Epidermal melanocyte (primary cell): Measurements from ENCODE around the gene ATP2C2.
"Not testable (repeated sequence)": the region's sequence is repeated elsewhere in the genome, so short reads cannot be mapped to it uniquely, and the experiment has no call there.

ENCODE experiments used
- DNase-seq: peaks from one replicate; pipeline ENCODE4 v3.0.0; 2011; ENCODE audit warnings: low spot score; ENCODE audit not compliant: insufficient read length

Gene ATP2C2

GRCh38 chr16:84416407-84417321 lies 48.3 kb downstream of the ATP2C2 start:
- DNase-seq = no peak

- DNase-seq = no peak
These were observed 49.9 kb downstream of the ATP2C2 start for GRCh38 chr16:84418056-84418849.

DNA sequence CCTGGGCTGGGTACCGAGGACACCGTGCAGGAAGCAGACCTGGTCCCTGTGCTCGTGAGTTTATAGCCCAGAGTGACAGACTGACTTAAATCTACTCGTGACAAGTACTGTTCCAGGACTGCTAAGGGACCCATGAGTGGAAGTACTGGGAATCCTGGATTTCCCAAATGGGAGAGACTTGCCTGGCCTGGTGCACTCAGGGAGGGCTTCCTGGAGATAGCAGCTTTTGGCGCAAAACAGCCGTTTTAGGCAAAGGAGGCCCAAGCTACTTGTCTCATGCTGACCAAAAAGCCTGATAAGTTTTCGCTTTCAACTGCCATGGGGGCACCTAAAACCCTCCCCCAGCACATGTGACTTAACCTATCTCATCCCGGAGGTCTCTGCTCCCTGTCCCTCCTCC lies 51.4 kb downstream of the ATP2C2 start:
- DNase-seq = no peak

GRCh38 chr16:84420556-84420955 lies 52.2 kb downstream of the ATP2C2 start:
- not testable (repeated sequence) for DNase-seq

GRCh38 chr16:84421081-84421937 lies 53.0 kb downstream of the ATP2C2 start:
- DNase-seq = no peak

GRCh38 chr16:84421938-84422220 lies 53.5 kb downstream of the ATP2C2 start:
- no peak for DNase-seq

DNA sequence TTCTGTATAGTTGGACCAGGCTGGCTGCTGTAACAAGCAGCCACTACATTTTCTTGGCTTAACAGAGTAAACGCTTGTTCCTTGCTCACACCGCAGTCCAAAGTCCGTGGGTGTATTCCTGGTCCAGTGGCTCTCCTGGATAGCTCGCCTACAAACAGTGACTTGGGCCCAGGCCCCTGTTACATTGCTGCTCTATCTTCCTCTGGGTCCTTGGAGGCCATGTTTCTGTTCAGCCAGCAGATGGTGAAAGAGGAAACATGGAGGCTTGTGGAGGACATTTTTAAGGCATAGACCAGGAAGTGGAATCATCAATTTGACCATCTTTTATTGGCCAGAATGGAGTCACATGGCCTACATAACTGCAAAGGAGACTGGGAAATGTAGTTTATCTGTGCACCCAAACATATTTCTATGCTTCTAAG lies 55.1 kb downstream of the ATP2C2 start:
- DNase-seq = no peak

- no peak for DNase-seq
These were observed 57.4 kb downstream of the ATP2C2 start for GRCh38 chr16:84425696-84426095.

DNA sequence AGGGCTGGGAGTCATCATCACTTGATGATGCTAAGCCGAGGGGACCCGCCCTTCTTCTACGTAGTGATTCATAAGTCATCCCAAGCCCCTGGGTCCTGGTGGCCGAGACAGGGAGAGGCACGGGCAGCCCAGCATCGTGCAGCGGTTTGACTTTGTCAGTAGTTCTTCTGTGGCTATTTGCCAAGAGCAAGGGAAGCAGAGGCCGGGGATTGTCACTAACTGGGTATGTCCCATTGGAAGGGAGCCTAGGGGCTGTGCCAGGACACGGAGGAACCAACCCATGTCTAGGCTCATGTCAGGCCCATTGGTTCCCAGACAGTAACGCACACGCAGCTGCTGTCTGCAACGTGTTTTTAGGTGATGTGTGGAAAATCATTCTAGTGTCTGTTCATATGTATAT lies 58.5 kb downstream of the ATP2C2 start:
- DNase-seq = no peak

GRCh38 chr16:84427553-84427952 lies 59.2 kb downstream of the ATP2C2 start:
- no peak for DNase-seq

GRCh38 chr16:84430860-84431259 lies 62.5 kb downstream of the ATP2C2 start:
- DNase-seq = no peak

GRCh38 chr16:84434800-84435199 lies 66.5 kb downstream of the ATP2C2 start:
- no peak for DNase-seq

DNA sequence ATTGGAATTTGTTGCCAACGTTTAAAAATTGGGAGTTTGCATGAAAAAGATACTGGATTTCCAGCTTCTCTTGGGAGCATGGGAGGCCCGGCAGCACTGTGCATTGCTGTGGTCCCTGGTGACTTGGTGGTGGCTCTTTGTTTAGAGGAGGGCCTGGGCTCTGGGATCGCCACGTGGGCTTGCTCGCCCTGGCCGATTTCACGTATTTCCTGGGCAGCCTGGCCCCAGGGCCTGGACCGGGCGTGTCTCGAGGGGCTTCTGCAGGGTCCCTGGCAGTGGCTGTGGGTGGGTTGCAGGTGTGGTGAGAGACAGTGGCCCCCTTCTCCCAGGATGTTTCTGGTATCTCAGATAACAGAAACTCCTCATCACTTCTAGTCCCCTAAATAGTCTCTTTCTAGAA lies 67.9 kb downstream of the ATP2C2 start:
- no peak for DNase-seq

DNA sequence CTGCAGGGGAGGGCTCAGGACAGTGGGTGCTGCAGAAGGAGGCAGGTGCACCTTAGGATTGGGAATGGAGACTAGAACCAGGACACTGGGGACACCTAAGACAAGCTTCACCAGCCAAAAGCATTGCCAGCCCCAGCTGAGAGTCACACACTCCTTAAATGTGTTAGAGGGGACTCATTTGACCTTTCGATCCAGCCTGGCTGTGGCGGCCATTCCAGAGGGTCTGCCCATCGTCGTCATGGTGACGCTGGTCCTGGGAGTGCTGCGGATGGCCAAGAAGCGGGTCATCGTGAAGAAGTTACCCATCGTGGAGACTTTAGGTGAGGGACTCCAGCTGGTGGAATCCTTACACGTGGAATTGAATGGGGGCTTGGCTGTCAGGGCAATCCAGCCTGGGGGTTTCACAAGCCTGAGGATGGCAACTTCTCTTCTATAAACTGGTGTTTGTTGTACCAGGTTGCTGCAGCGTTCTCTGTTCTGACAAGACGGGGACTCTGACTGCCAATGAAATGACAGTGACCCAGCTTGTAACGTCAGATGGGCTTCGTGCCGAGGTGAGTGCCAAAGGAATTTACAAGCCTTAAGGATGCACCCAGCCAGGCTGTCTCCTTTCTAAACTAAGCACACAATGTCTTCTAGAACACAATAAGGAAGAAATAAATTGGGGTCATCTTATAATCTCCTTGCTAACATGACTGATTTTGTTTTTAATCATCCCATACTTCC lies 70.8 kb downstream of the ATP2C2 start:
- no peak for DNase-seq

DNA sequence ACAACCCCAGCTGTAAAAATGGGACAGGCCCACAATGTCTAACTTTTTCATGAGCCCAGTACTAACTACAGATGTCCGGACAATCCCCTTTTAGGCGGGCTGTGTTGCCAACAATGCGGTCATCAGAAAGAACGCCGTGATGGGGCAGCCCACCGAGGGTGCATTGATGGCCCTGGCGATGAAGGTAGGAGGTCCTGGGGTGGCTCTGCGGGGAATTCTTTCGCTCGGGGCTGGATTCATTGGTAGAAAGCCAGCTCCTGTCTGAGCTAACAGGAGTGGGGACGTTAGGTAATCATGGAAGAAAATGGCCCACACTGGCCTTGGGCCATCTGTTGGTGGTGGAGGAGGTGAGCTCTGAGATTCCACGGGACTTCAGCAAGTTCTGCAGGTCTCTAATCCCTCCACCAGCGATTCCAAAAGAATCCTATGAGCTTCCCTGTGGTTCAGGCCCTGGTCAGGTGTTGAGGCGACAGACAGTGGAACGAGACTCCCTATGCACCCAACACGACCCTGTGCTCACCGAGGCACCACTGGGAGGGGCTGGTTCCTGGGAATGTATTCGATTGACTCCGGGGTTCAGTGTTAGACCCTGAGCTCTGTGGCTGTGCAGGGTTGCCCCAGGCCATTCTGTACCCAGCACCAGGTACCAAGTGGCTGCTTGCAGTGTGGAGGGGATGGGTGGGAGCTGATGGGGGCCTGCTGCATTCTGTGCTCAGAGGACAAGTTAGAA lies 74.2 kb downstream of the ATP2C2 start:
- DNase-seq = no peak

DNA sequence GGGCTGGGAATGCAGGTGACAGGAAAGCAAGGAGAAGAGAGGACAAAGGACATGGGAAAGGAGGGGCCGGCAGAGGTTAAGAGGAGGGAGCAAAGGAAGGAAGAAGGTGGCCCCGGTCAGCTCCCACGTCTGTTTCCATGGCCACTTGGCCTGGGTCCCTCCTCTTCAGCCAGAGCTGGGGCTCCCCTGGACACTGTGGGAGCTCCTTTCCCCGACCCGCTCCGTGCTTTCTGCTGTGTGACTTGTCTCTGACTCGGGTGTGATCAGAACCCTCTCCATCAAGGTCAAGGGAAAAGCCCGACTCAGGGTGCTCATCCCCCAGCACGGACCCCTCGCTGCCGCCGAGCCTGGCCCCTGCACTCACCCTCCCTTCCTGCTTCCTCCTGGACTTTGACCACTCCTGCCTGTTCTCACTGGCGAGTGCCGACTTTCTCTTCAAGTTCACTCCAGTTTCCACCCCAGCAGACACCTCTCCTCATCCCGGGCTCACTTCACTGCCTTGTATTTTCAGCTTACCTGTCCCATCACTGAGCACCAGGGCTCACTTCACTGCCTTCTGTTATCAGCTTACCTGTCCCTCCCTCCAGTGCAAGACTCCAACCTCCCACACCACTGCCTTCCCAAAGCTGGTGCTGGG lies 74.9 kb downstream of the ATP2C2 start:
- DNase-seq = no peak

DNA sequence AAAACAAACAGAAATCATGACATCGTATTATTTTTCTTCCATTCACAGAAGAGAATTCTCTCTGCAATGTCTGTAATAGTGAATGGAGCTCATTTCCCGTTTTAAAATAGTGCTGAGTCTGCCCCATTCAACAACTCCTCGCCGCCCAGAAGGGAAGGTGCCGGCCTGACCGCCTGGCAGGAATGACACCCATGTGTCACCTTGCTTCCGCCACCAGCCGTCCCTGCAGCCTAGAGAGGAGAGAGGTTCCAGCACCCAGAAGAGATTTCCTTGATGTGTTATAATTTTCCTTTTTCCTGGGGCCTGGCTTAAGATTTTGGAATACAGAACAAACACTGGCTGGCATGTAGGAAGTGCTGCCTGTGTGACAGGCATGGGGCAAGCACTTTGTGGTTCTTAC lies 76.1 kb downstream of the ATP2C2 start:
- DNase-seq = no peak

DNA sequence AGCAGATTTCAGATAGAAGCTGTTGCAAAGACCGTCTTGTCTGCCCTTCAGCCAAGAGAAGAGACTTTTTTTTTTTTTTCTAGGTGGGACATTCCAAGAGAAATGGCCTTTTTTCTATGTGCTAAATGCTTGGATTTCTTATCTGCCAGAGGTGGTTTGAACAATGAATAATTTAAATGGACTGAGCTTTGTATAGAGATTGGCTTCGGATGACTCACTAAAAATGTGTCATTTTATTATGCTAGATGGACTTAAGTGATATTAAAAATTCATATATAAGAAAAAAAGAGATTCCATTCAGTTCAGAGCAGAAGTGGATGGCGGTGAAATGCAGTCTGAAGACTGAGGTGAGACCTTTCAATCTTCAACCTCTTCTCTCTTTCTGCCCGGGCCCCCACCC lies 77.7 kb downstream of the ATP2C2 start:
- DNase-seq = no peak

GRCh38 chr16:84446596-84447392 lies 78.5 kb downstream of the ATP2C2 start:
- DNase-seq = no peak
